PC-3 (cell line): Measurements from ENCODE around the gene KCNIP4.

Experiments
- EZH2phosphoT487 ChIP-seq: fragments of 300-600 bp; sonication (generic); IDR thresholded peaks from 2 replicates; pipeline ENCODE4 v1.6.1; 2018; ENCODE audit warnings: mild to moderate bottlenecking, antibody characterized with exemption, low read length, borderline replicate concordance
- TF ChIP-seq, protein P1 (sequence below): fragments of 300-600 bp; sonication (generic); conservative IDR thresholded peaks from 2 replicates; pipeline ENCODE4 v1.5.1; 2017; ENCODE audit warnings: antibody characterized with exemption, low read depth, mild to moderate bottlenecking, low read length

DNA sequence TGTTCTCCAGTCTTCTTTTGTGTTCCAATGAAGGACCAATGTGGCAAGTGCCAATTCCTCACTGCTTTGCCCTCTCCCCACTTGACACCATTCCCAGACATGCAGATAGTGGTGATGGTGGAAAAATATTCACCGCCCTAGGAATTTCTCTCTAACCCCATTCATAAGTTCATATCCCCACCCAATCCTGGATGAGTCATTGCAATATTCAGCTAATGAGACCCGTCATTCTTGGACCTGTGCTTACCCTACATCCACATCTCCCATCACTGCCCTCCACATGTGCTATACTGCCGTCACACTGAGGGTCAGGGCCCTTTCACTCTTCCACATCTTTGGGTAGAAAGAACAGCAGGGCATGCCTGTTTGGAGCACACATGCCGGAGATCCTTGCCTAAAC, 199.2 kb downstream of the KCNIP4 start:
- no peak for TF ChIP-seq EZH2phosphoT487
- TF ChIP-seq, protein P1, sequence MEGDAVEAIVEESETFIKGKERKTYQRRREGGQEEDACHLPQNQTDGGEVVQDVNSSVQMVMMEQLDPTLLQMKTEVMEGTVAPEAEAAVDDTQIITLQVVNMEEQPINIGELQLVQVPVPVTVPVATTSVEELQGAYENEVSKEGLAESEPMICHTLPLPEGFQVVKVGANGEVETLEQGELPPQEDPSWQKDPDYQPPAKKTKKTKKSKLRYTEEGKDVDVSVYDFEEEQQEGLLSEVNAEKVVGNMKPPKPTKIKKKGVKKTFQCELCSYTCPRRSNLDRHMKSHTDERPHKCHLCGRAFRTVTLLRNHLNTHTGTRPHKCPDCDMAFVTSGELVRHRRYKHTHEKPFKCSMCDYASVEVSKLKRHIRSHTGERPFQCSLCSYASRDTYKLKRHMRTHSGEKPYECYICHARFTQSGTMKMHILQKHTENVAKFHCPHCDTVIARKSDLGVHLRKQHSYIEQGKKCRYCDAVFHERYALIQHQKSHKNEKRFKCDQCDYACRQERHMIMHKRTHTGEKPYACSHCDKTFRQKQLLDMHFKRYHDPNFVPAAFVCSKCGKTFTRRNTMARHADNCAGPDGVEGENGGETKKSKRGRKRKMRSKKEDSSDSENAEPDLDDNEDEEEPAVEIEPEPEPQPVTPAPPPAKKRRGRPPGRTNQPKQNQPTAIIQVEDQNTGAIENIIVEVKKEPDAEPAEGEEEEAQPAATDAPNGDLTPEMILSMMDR = no peak
